NCI-H460 (cell line): ENCODE measurements around the gene C2CD4A. TPM values are rescaled to one million over a fixed set of nuclear protein-coding genes. Genes with fewer than 3 reads are reported as not detected.

Experiments
- DNase-seq: peaks from one replicate; pipeline ENCODE4 v3.0.0-alpha.2; 2016; ENCODE audit warnings: low read depth; ENCODE audit errors: extremely low read depth
- total RNA-seq: library from RNA; depleted of rRNA; stranded (reverse); fragments of >200 nt; shearing (Covaris generic); gene quantifications from 2 replicates; pipeline ENCODE4 v1.2.3, GENCODE V29; 2014

Gene C2CD4A
- total RNA-seq, 1 experiment from 2014 or later = 0.72 TPM

DNA sequence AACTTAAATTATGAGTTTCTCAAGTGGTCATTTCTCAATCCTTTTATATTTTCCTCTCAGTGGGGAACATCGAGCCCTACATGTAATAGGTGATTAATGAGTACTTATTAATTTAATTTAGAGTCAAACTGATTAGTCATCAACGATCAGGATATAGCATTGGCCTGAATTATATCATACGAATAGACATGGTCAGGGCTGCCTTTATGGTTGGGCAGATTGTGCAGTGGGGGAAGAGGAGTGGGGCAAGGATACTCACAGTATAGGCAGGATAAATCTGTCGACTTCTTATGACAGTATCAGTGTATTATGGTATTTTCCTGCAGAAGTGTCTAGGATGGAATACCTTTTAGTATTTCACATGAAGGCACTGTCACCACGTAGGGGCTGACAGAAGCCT is 27.0 kb downstream of the C2CD4A start:
- DNase-seq = no peak

DNA sequence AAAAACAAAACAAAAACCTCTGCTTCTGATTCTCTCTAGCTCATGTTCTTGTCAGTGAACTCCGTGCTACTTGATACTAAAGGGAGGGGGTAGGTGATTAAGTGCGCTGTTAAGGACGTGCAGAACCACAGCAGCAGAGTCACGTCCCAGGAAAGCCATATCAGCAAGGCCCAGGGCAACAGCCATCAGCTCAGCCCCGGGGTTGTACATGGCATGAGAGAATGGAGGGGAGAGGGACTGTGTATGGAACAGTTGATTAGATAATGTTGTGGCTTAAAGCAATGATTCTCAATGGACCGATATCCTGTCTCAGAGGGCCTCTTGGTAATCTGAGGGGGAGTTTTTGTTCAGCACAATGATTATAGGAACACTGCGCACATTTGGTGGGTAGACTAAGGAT is 27.6 kb downstream of the C2CD4A start:
- no peak for DNase-seq

GRCh38 chr15:62099094-62099601 is 32.4 kb downstream of the C2CD4A start:
- DNase-seq = peak; percentile 77

DNA sequence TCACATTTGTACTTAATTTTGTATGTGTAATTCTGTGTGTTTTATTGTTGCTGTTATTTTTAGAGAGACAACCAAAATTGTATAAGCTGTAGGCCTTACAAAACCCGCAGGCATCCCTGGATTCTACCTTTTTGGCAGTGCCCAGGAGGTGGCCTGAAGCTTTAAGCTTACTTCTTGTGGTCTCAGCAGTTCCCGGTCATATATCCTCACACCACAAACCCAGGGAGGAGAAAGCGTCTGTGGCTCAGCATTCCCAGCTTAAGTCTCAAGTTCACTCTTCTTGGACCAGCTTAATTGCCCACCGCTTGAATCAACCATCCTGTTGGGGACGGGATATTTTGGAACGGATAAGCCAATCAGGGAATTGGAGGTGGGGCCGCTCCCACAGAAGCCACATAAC is 36.7 kb downstream of the C2CD4A start:
- DNase-seq = no peak

GRCh38 chr15:62104401-62104800 is 37.6 kb downstream of the C2CD4A start:
- no peak for DNase-seq

GRCh38 chr15:62104846-62105245 is 38.1 kb downstream of the C2CD4A start:
- DNase-seq = no peak

DNA sequence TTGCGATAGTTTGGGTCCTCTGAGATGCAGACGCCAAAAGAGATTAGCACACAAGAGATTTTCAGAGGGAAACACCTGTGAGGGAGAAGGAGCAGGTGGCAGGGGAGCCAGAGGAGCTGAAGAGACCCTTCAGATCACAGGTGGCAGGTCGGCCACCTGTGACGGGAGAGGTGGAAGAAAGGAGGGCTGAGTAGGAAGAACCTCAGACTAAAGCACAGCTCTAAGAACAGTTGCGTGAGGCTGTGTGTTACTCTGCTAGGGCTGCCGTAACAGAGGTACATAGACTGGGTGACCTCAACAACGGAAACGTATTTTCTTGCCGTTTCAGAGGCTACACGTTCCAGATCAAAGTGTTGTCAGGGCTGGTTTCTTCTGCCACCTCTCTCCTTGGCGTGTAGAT is 38.5 kb downstream of the C2CD4A start:
- DNase-seq = no peak

DNA sequence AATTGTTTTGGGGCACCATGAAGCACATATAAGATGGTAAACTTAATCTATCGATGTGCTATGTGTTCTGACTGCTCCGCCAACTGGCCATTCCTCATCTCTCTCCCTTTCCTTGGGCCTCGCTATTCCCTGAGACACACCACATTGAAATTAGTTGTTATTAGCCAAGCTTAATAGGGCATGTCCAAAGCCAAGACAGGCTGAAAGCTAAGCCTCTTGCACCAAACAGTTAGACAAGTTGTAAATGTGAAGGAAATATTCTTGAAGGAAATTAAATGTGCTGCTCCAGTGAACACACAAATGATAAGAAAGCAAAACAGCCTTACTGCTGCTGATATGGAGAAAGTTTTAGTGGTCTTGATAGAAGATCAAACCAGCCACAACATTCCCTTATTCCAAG is 39.3 kb downstream of the C2CD4A start:
- no peak for DNase-seq

GRCh38 chr15:62107571-62108121 is 40.9 kb downstream of the C2CD4A start:
- no peak for DNase-seq

- DNase-seq = no peak
Measured at GRCh38 chr15:62108411-62108810, 41.6 kb downstream of the C2CD4A start.

- DNase-seq = no peak
Measured at GRCh38 chr15:62109437-62109836, 42.7 kb downstream of the C2CD4A start.

GRCh38 chr15:62109982-62110851 is 43.4 kb downstream of the C2CD4A start:
- no peak for DNase-seq

- DNase-seq = no peak
Measured at GRCh38 chr15:62112081-62112480, 45.3 kb downstream of the C2CD4A start.

- DNase-seq = no peak
Measured at GRCh38 chr15:62112616-62113593, 46.1 kb downstream of the C2CD4A start.

GRCh38 chr15:62115847-62116246 is 49.1 kb downstream of the C2CD4A start:
- DNase-seq = no peak

- DNase-seq = no peak
Measured at GRCh38 chr15:62118520-62119226, 51.9 kb downstream of the C2CD4A start.

GRCh38 chr15:62119227-62119864 is 52.6 kb downstream of the C2CD4A start:
- DNase-seq = peak; percentile 90

GRCh38 chr15:62119874-62120273 is 53.1 kb downstream of the C2CD4A start:
- DNase-seq = no peak
